Measurements from ENCODE around the gene GPR155.

DNA sequence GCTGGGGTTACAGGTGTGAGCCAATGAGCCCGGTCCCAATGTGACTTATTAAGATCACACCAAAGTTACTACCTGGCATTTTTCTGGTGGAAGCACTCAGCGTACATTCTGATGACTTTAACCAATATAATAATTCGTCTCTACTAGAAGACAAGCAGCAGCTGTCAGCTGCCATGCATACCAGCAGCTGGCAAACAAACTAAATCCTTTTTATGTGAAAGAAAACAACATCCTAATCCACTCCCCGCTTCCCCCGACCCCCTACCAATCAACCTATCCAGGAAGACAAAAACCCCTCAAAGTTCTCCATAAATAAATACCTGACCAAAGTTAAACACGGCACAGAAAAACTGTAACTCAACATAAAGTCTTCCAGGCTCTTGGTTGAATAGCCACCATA lies 42.1 kb downstream of the GPR155 start:
- TF ChIP-seq POLR2A (IDR thresholded peaks at IDR 0.05; ENCODE audit: low read length) (no peak), GATA1 (IDR thresholded peaks at IDR 0.05; ENCODE audit: low read depth, low read length) (no peak)
